Stimulated activated CD8-positive, alpha-beta memory T cell treated with anti-CD3 and anti-CD28 coated beads, Interleukin-12 subunit alpha, Interleukin-12 subunit beta, amount 100 ng/mL, for 4 hours (primary cell): ENCODE results near the gene HMSD.

Experiments used
- DNase-seq: peaks from one replicate; pipeline ENCODE4 v3.0.0-alpha.2; 2020; ENCODE audit warnings: low read depth

The HMSD gene

GRCh38 chr18:63994783-63995399, 45.8 kb downstream of the HMSD start:
- no peak for DNase-seq

- no peak for DNase-seq
Observed at GRCh38 chr18:63997041-63997440, 47.9 kb downstream of the HMSD start.

GRCh38 chr18:63997606-63998005, 48.5 kb downstream of the HMSD start:
- DNase-seq: no peak

- DNase-seq: no peak
Observed at GRCh38 chr18:63999871-64000270, 50.8 kb downstream of the HMSD start.

GRCh38 chr18:64002581-64002980, 53.5 kb downstream of the HMSD start:
- no peak for DNase-seq

GRCh38 chr18:64009305-64009704, 60.2 kb downstream of the HMSD start:
- no peak for DNase-seq
